ENCODE measurements around the gene RELL1. TPM values are rescaled to one million over a fixed set of nuclear protein-coding genes. Genes with fewer than 3 reads are reported as not detected.

RELL1 gene
- total and polyA plus RNA-seq, 10 of the 15 experiments (the other 5 are each of a cell fraction or from before 2014, with no cell fraction given): 0.20 to 10.9 (median 3.9) TPM

DNA sequence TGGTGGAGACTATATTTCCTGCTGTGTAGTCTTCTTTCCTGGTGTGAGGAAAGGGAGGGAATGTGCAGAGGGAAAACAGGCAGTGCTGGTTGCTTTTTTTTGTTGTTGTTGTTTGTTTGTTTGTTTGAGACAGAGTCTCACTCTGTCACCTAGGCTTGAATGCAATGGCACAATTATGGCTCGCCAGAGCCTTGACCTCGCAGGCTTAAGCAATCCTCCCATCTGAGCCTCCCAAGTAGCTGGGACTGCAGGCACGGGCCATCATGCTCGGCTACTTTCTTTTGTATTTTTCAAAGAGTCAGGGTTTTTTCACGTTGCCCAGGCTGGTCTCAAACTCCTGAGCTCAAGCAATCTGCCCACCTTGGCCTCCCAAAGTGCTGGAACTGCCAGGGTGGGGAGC, 82.5 kb downstream of the RELL1 start:
- Histone ChIP-seq H4K20me1 (ENCODE audit: control insufficient read depth, insufficient read depth) (no peaks in the 10 kb centered on the region), H3K9me3 (replicated peaks; ENCODE audit: control insufficient read depth, insufficient read depth, low read length) (no peaks in the 10 kb centered on the region), H3K4me2 (ENCODE audit: control insufficient read depth, insufficient read depth) (no peak overlapping the region), H3K27me3 (replicated peaks in 1 of 2; ENCODE audit: control insufficient read depth in 2 of 2, insufficient read depth in 2 of 2, low read length in 1 of 2) (no peaks in the 10 kb centered on the region), H3K4me1 (ENCODE audit: control insufficient read depth, insufficient read depth, low read length) (no peaks in the 10 kb centered on the region), H2AFZ (ENCODE audit: control insufficient read depth, low read depth, low read length) (no peak overlapping the region), H3K9ac (ENCODE audit: control insufficient read depth, insufficient read depth, low read length) (no peak overlapping the region), H3K4me3 (no peak overlapping the region), H3K36me3 (ENCODE audit: control insufficient read depth in 2 of 2, insufficient read depth in 2 of 2, low read length in 1 of 2) (no peaks in the 10 kb centered on the region; a peak in 1 of 4 replicates), H3K79me2 (ENCODE audit: control insufficient read depth, insufficient read depth, low read length) (no peaks in the 10 kb centered on the region), H3K27ac (ENCODE audit: control insufficient read depth, insufficient read depth) (no peak overlapping the region)
- SMC1A ChIA-PET (ENCODE audit: uncharacterized antibody, unreplicated experiment): interaction anchor here (0.8 to 5.9 kb wide), 17 partner anchors 14 to 436 kb away, joined by 3 to 43 read pairs (median 4); no protein-coding TSS in a partner anchor
- no peak for ATAC-seq
- BruUV-seq (replicated peaks): no TSS peak
- in situ Hi-C loops (cut with MboI) (loop anchor here (5.0 kb wide), 2 partner anchors 194 to 429 kb away; no protein-coding TSS in a partner anchor), intact Hi-C loops (cut with micrococcal nuclease; ENCODE audit: unreplicated experiment) (loop anchor here (1.0 to 2.0 kb wide), 4 partner anchors 79 to 432 kb away; no protein-coding TSS in a partner anchor)
- CTCF ChIA-PET: interaction anchor here (0.9 to 5.9 kb wide), 34 partner anchors 9 to 442 kb away, joined by 3 to 103 read pairs (median 5); no protein-coding TSS in a partner anchor
- TF ChIP-seq SMAD5 (IDR thresholded peaks at IDR 0.05; ENCODE audit: low read depth): no peak
- no peak for TF ChIP-seq PML (IDR thresholded peaks at IDR 0.05; ENCODE audit: low read length)
- no peak for TF ChIP-seq ZNF24 (IDR thresholded peaks at IDR 0.05)
- TF ChIP-seq KAT2A (conservative IDR thresholded peaks at IDR 0.05; ENCODE audit: control insufficient read depth, low read depth, low read length): no peak
- TF ChIP-seq EED (IDR thresholded peaks at IDR 0.05; ENCODE audit: low read depth): no peak
- TF ChIP-seq MEF2A (IDR thresholded peaks at IDR 0.05; ENCODE audit: insufficient read depth, low read depth, low read length): no peak
- TF ChIP-seq NBN (IDR thresholded peaks at IDR 0.05): no peak
- no peak for TF ChIP-seq EP300 (IDR thresholded peaks at IDR 0.05; ENCODE audit: borderline replicate concordance in 1 of 2, control insufficient read depth in 1 of 2, low read depth in 2 of 2, low read length in 2 of 2)
- no peak for TF ChIP-seq SUZ12 (IDR thresholded peaks at IDR 0.05; ENCODE audit: unreplicated experiment)
- TF ChIP-seq ZNF274 (IDR thresholded peaks at IDR 0.05; ENCODE audit: insufficient read depth, insufficient read length): no peak
- TF ChIP-seq BACH1 (IDR thresholded peaks at IDR 0.05; ENCODE audit: borderline replicate concordance): no peak
- no peak for TF ChIP-seq CREM (IDR thresholded peaks at IDR 0.05; ENCODE audit: low read depth)
- TF ChIP-seq ZNF592 (IDR thresholded peaks at IDR 0.05): no peak
- no peak for TF ChIP-seq IKZF1 (conservative IDR thresholded peaks at IDR 0.05)
- no peak for TF ChIP-seq RB1 (IDR thresholded peaks at IDR 0.05; ENCODE audit: borderline replicate concordance)
- no peak for TF ChIP-seq SIN3A (IDR thresholded peaks at IDR 0.05; ENCODE audit: low read depth, low read length)
- TF ChIP-seq TARDBP (IDR thresholded peaks at IDR 0.05; ENCODE audit: borderline replicate concordance): no peak
- DNase-seq (ENCODE audit: low read depth, low spot score): no peak
- RAD21 ChIA-PET (ENCODE audit: unreplicated experiment): interaction anchor here (0.8 to 4.3 kb wide), 17 partner anchors 9 to 432 kb away, joined by 3 to 57 read pairs (median 4); partner anchors contain the start of genes PGM2 and RELL1
- WGBS (ENCODE audit: insufficient coverage, insufficient replicate concordance, low lambda C conversion rate, missing lambda C conversion rate): 71% methylated on average over 5 of the region's 5 CpGs
- FAIRE-seq: no peak
- POLR2A ChIA-PET: no interaction called here
